Measurements from ENCODE around the gene EPX. TPM values are rescaled to one million over a fixed set of nuclear protein-coding genes. Genes with fewer than 3 reads are reported as not detected.

EPX gene
- total and polyA plus RNA-seq, 4 donors: 0.14 to 0.96 TPM; not detected in 2

GRCh38 chr17:58215685-58216084, 23.2 kb downstream of the EPX start:
- H3K4me1 ChIP-seq (ENCODE audit: control insufficient read depth in 5 of 5, insufficient read depth in 5 of 5, low read length in 5 of 5): peaks cover 0 to 5% (median 0%) of the 10 kb centered on the region in 5 donors
- peaks cover 3 to 31% (median 15%) of the 10 kb centered on the region in 4 donors for H3K36me3 ChIP-seq (ENCODE audit: control insufficient read depth in 4 of 4, insufficient read depth in 4 of 4, low read length in 4 of 4)
- DNase-seq: no peak
- no peak for ATAC-seq (ENCODE audit: insufficient read depth, low FRiP score)
- no peak overlapping the region for H3K9ac ChIP-seq (ENCODE audit: insufficient read depth in 1 of 2, low read length in 2 of 2)
- H3K27me3 ChIP-seq (ENCODE audit: control insufficient read depth in 3 of 3, insufficient read depth in 3 of 3, low read length in 2 of 3): no peaks in the 10 kb centered on the region
- no peaks in the 10 kb centered on the region for H3K9me3 ChIP-seq (ENCODE audit: control insufficient read depth in 4 of 4, insufficient read depth in 3 of 4, low read length in 3 of 4)
- TF ChIP-seq, protein P1, sequence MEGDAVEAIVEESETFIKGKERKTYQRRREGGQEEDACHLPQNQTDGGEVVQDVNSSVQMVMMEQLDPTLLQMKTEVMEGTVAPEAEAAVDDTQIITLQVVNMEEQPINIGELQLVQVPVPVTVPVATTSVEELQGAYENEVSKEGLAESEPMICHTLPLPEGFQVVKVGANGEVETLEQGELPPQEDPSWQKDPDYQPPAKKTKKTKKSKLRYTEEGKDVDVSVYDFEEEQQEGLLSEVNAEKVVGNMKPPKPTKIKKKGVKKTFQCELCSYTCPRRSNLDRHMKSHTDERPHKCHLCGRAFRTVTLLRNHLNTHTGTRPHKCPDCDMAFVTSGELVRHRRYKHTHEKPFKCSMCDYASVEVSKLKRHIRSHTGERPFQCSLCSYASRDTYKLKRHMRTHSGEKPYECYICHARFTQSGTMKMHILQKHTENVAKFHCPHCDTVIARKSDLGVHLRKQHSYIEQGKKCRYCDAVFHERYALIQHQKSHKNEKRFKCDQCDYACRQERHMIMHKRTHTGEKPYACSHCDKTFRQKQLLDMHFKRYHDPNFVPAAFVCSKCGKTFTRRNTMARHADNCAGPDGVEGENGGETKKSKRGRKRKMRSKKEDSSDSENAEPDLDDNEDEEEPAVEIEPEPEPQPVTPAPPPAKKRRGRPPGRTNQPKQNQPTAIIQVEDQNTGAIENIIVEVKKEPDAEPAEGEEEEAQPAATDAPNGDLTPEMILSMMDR (IDR thresholded peaks at IDR 0.05; ENCODE audit: control extremely low read depth, extremely low read depth): no peak
- no peak overlapping the region for H3K27ac ChIP-seq (ENCODE audit: low read depth in 1 of 2, low read length in 1 of 2)
- H3K4me3 ChIP-seq: no peak overlapping the region

- TF ChIP-seq, protein P1 (IDR thresholded peaks at IDR 0.05; ENCODE audit: control extremely low read depth, extremely low read depth): no peak
- H3K27me3 ChIP-seq (ENCODE audit: control insufficient read depth in 3 of 3, insufficient read depth in 3 of 3, low read length in 2 of 3): no peaks in the 10 kb centered on the region
- DNase-seq (no peak), ATAC-seq (ENCODE audit: insufficient read depth, low FRiP score) (no peak)
- no peaks in the 10 kb centered on the region for H3K9me3 ChIP-seq (ENCODE audit: control insufficient read depth in 4 of 4, insufficient read depth in 3 of 4, low read length in 3 of 4)
- H3K4me3 ChIP-seq: no peak overlapping the region
- H3K27ac ChIP-seq (ENCODE audit: low read depth in 1 of 2, low read length in 1 of 2): no peak overlapping the region
- H3K4me1 ChIP-seq (ENCODE audit: control insufficient read depth in 5 of 5, insufficient read depth in 5 of 5, low read length in 5 of 5): peaks cover 0 to 5% (median 0%) of the 10 kb centered on the region in 5 donors
- peaks cover 2 to 23% (median 11%) of the 10 kb centered on the region in 4 donors for H3K36me3 ChIP-seq (ENCODE audit: control insufficient read depth in 4 of 4, insufficient read depth in 4 of 4, low read length in 4 of 4)
- 89 to 90% methylated on average over 3 of the region's 3 CpGs for WGBS, 2 donors
- no peak overlapping the region for H3K9ac ChIP-seq (ENCODE audit: insufficient read depth in 1 of 2, low read length in 2 of 2)
Observed at GRCh38 chr17:58217766-58218165, 25.2 kb downstream of the EPX start.

- Histone ChIP-seq H3K4me3 (peak within 1 kb of the TSS; percentile 85), H3K4me1 (ENCODE audit: control insufficient read depth in 5 of 5, insufficient read depth in 5 of 5, low read length in 5 of 5) (peaks cover 0 to 5% (median 0%) of the 10 kb centered on the region in 5 donors), H3K27ac (ENCODE audit: low read depth in 1 of 2, low read length in 1 of 2) (peak within 1 kb of the TSS; percentile 50 to 94), H3K36me3 (ENCODE audit: control insufficient read depth in 4 of 4, insufficient read depth in 4 of 4, low read length in 4 of 4) (peaks cover 0 to 20% (median 5%) of the 10 kb centered on the region in 4 donors), H3K9ac (ENCODE audit: insufficient read depth in 1 of 2, low read length in 2 of 2) (peak within 1 kb of the TSS; percentile 86 to 90), H3K27me3 (ENCODE audit: control insufficient read depth in 3 of 3, insufficient read depth in 3 of 3, low read length in 2 of 3) (no peaks in the 10 kb centered on the region), H3K9me3 (ENCODE audit: control insufficient read depth in 4 of 4, insufficient read depth in 3 of 4, low read length in 3 of 4) (no peaks in the 10 kb centered on the region)
- TF ChIP-seq, protein P1 (IDR thresholded peaks at IDR 0.05; ENCODE audit: control extremely low read depth, extremely low read depth): peak; percentile 73
- ATAC-seq (ENCODE audit: insufficient read depth, low FRiP score) (peak; percentile 98), DNase-seq (peak; percentile 95 to 97 (median 97))
- 2% methylated on average over 54 to 56 of the region's 56 CpGs for WGBS, 2 donors
Observed at GRCh38 chr17:58219007-58219788, 26.7 kb downstream of the EPX start, which contains the start of gene MKS1. MKS1 (minus strand) TSS chr17:58219255; CDS start chr17:58219230, 25 bp downstream.
